Activated CD8-positive, alpha-beta memory T cell treated with anti-CD3 and anti-CD28 coated beads, Interleukin-2, amount 50 U/mL, for 1 hour (primary cell): Measurements from ENCODE around the gene HOGA1.
A peak's percentile ranks its signal among the peaks of the same experiment; 100 is the strongest.

Experiments
- DNase-seq: peaks from one replicate; pipeline ENCODE4 v3.0.0-alpha.2; 2020; ENCODE audit errors: extremely low read depth

HOGA1 gene

GRCh38 chr10:97584060-97584797 lies at the start of gene HOGA1:
HOGA1 (plus strand) TSS chr10:97584389; CDS start chr10:97584704, 315 bp downstream.
- DNase-seq = no peak

- no peak for DNase-seq
These were observed 49.3 kb upstream of the HOGA1 start for GRCh38 chr10:97534746-97535367.

GRCh38 chr10:97537186-97537869 lies 46.9 kb upstream of the HOGA1 start:
- DNase-seq = no peak

GRCh38 chr10:97538411-97538810 lies 45.8 kb upstream of the HOGA1 start:
- DNase-seq = no peak

GRCh38 chr10:97538839-97539238 lies 45.4 kb upstream of the HOGA1 start:
- no peak for DNase-seq

GRCh38 chr10:97539523-97540200 lies 44.5 kb upstream of the HOGA1 start:
- DNase-seq = no peak

GRCh38 chr10:97540669-97541500 lies 43.3 kb upstream of the HOGA1 start:
- DNase-seq = no peak

- DNase-seq = no peak
These were observed 41.8 kb upstream of the HOGA1 start for GRCh38 chr10:97542169-97543024.

GRCh38 chr10:97543025-97543546 lies 41.1 kb upstream of the HOGA1 start:
- DNase-seq = no peak

- DNase-seq = no peak
These were observed 37.5 kb upstream of the HOGA1 start for GRCh38 chr10:97546456-97547270.

GRCh38 chr10:97547271-97547600 lies 37.0 kb upstream of the HOGA1 start:
- DNase-seq = no peak

GRCh38 chr10:97547962-97548361 lies 36.2 kb upstream of the HOGA1 start:
- no peak for DNase-seq

- DNase-seq = no peak
These were observed 35.2 kb upstream of the HOGA1 start for GRCh38 chr10:97548828-97549455.

GRCh38 chr10:97549587-97550322 lies 34.4 kb upstream of the HOGA1 start:
- DNase-seq = no peak

GRCh38 chr10:97550336-97551149 lies 33.6 kb upstream of the HOGA1 start:
- DNase-seq = no peak

GRCh38 chr10:97551271-97551670 lies 32.9 kb upstream of the HOGA1 start:
- no peak for DNase-seq

GRCh38 chr10:97553575-97554031 lies 30.6 kb upstream of the HOGA1 start:
- peak; percentile 12 for DNase-seq
